ENCODE measurements around the gene LAMTOR4.
"Not testable (repeated sequence)": the region's sequence is repeated elsewhere in the genome, so short reads cannot be mapped to it uniquely, and the experiment has no call there.

Gene LAMTOR4

DNA sequence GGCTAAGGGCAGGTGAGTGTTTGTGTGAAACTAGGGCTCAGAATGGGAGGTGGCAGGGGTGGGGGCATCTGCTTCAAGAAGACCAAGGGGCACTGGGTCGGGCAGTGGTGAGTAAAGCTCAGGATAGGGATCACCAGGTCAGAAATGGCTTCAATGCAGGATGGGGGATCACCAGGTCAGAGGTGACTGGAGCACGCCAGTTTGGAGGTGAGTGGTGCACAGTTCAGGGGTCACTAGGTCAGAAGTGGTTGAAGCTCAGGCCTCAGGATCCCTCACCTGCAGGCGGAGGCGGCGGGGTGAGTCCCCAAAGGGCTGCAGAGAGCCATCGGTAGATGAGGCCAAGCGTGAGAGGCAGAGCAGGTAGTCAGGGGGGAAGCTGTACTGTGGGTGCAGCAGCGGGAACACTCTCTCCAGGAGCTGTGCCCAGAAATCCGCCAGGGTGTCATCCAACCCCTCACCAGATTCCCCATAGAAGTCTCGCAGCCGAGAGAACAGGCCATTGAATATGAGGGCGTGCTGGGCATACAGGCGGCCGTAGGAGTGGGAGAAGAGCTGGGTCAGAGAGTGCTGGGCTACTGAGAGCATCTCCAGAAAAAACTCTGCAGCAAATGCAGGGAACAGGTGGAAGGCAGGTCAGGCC is 26.7 kb downstream of the LAMTOR4 start:
- no peak overlapping the region for H3K4me3 ChIP-seq (ENCODE audit: low read depth, low read length)
- peaks cover 13% of the 10 kb centered on the region for H3K4me1 ChIP-seq (ENCODE audit: control insufficient read depth, insufficient read depth, low read length)
- H3K27ac ChIP-seq (ENCODE audit: low read depth, low read length), result no peak overlapping the region
- no peak overlapping the region for H3K9ac ChIP-seq (ENCODE audit: low read depth, low read length)
- H3K36me3 ChIP-seq (ENCODE audit: control insufficient read depth, insufficient read depth, low read length), result peaks cover 22% of the 10 kb centered on the region
- no peaks in the 10 kb centered on the region for H3K9me3 ChIP-seq (ENCODE audit: control insufficient read depth, insufficient read depth, low read length)
- peaks cover 14% of the 10 kb centered on the region for H3K27me3 ChIP-seq (ENCODE audit: control insufficient read depth, insufficient read depth, low read length)

DNA sequence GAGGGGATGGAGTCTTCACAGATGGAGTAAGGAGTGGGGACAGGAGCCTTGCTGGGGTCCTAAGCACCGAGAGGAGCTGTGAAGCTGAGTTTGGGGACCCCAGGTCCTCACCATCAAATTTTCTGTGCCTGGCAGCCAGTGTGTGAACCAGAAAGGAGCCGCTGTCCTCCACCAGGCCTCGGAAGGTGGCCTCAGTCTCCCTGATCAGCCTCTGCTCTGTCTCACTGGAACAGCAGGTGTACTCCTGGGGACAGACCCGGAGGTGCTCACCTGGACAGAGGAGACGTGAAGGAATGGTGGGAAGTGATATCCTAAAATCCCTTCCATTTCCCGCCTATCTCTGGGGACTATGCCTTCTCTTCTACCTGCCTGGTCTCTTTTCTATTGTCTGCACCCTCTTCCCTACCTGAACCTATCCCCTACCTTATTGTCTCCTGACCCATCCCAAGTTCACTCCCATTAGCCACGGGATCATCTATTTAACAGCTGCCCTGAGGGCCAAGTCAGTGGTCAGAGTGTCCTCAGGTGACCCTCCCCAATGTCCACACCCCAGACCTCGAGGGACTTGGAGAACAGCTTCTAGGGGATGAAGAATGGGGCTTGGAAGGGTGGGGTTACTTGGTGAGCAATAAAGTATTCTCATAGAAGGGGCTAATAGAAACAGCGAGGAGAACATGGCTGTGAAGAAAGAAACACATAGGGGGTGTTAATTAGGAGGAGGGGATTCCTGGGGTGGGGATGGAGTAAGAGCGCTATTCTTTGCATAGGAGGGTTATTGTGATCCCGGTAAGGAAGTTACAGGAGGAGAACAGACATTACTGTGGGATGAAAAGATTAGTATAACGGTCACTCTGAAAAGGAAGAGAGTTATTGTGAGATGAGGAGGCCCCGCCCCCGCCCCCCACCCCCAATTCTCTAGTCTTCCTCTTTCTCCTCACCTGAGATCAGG is 27.7 kb downstream of the LAMTOR4 start:
- no peaks in the 10 kb centered on the region for H3K9me3 ChIP-seq (ENCODE audit: control insufficient read depth, insufficient read depth, low read length)
- H3K36me3 ChIP-seq (ENCODE audit: control insufficient read depth, insufficient read depth, low read length), result peaks cover 22% of the 10 kb centered on the region
- H3K9ac ChIP-seq (ENCODE audit: low read depth, low read length), result peak overlapping the region; percentile 71
- H3K27me3 ChIP-seq (ENCODE audit: control insufficient read depth, insufficient read depth, low read length), result peaks cover 14% of the 10 kb centered on the region
- H3K4me1 ChIP-seq (ENCODE audit: control insufficient read depth, insufficient read depth, low read length), result peaks cover 8% of the 10 kb centered on the region; the same call in 1 of the 2 replicates
- peak overlapping the region; percentile 82 for H3K27ac ChIP-seq (ENCODE audit: low read depth, low read length)
- H3K4me3 ChIP-seq (ENCODE audit: low read depth, low read length), result peak overlapping the region; percentile 92

DNA sequence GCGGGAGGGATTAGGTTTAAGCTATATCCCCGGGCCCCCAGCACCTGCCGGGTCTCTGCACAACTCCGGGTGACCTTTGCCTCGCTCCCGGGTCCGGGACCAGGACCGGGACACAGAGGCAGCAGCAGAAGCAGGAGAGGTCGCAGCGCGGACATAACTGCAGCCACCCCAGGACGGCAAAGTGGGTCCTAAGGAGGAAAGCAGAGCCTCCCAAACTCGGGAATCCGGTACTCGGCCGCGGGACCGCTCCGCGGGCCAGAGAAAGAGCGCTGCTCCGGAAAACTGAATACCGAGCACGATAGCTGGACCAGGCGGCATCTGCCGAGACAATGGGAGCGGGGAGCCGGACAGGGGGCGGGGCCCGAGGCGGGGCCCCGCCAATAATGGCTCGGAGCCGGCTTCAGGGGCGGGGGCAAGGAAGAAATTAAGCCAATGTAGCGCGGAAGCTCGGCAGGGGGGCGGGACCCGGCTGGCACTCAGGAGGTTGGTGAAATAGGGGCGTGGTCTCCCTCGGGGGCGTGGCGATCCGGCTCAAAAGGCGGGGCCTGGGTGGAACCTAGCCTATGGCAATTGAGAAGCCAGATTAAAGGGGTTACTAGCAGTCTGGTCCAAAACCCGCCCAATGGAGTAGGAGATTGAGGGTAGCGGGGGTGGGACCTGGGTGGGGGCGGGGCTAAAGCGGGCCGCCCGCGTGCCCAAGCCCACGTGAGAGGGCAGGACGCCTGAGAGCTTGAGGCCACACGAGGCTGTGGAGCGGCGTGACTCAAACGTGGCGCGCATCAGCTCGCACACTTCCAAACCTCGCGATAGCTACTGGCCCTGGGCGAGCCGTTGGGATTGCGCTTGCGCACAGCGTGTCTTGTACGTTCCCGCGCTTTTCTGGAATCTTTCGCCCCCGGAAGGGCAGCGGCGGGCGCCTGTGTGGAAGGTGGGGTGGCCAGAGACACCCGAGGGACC is 28.6 kb downstream of the LAMTOR4 start, which contains the start of the genes GPC2 and STAG3:
GPC2 (minus strand) TSS at position 337 of the 957 bp plus-strand sequence; CDS start at position 155, 182 bp downstream.
STAG3 (plus strand) TSS at position 874 of the 957 bp plus-strand sequence. CDS start 2,639 bp downstream, outside the sequence.
- Histone ChIP-seq H3K9me3 (ENCODE audit: control insufficient read depth, insufficient read depth, low read length) (no peaks in the 10 kb centered on the region), H3K4me3 (ENCODE audit: low read depth, low read length) (peak within 1 kb of the TSS; percentile 92), H3K4me1 (ENCODE audit: control insufficient read depth, insufficient read depth, low read length) (peaks cover 14% of the 10 kb centered on the region; the same call in 1 of the 2 replicates), H3K9ac (ENCODE audit: low read depth, low read length) (peak within 1 kb of the TSS; percentile 71), H3K36me3 (ENCODE audit: control insufficient read depth, insufficient read depth, low read length) (peaks cover 22% of the 10 kb centered on the region), H3K27me3 (ENCODE audit: control insufficient read depth, insufficient read depth, low read length) (peaks cover 14% of the 10 kb centered on the region), H3K27ac (ENCODE audit: low read depth, low read length) (peak within 1 kb of the TSS; percentile 82)

DNA sequence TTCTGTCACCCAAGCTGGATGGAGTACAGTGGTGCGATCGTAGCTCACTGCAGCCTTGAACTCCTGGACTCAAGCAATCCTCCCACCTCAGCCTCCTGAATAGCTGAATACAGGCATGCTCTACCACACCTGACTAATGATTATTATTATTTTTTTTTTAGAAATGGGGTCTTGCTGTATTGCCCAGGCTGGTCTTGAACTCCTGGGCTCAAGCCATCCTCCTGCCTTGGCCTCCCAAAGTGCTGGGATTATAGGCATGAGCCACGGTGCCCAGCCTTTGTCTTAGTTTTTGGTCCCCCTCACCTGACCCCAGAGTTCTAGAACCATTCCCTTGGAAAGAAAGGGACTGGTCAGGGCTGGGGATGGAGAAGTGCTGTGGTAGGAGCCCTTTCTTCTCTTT is 31.4 kb downstream of the LAMTOR4 start:
- Histone ChIP-seq H3K27me3 (ENCODE audit: control insufficient read depth, insufficient read depth, low read length) (peaks cover 14% of the 10 kb centered on the region), H3K4me1 (ENCODE audit: control insufficient read depth, insufficient read depth, low read length) (peaks cover 14% of the 10 kb centered on the region; the same call in 1 of the 2 replicates)
- H3K9ac ChIP-seq (ENCODE audit: low read depth, low read length); H3K4me3 ChIP-seq (ENCODE audit: low read depth, low read length); H3K36me3 ChIP-seq (ENCODE audit: control insufficient read depth, insufficient read depth, low read length); H3K27ac ChIP-seq (ENCODE audit: low read depth, low read length); H3K9me3 ChIP-seq (ENCODE audit: control insufficient read depth, insufficient read depth, low read length): not testable (repeated sequence)

DNA sequence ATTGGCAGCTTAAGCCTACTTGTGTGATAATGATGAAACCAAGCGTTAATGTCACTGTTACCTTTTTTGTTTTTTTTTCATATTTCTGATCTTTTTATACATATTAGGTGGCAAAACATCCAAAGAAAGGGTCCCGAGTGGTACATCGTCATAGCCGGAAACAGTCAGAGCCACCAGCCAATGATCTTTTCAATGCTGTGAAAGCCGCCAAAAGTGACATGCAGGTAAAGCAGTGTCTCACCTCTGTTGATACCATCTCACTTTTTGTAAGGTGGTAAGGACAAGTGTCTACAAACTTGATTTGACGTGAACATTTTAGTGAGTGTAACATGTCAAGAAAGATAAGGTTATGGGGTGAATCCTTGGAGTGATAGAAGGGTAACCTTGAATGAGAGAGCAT is 33.9 kb downstream of the LAMTOR4 start:
- H3K9me3 ChIP-seq (ENCODE audit: control insufficient read depth, insufficient read depth, low read length); H3K4me1 ChIP-seq (ENCODE audit: control insufficient read depth, insufficient read depth, low read length); H3K36me3 ChIP-seq (ENCODE audit: control insufficient read depth, insufficient read depth, low read length); H3K27ac ChIP-seq (ENCODE audit: low read depth, low read length); H3K9ac ChIP-seq (ENCODE audit: low read depth, low read length); H3K4me3 ChIP-seq (ENCODE audit: low read depth, low read length): not testable (repeated sequence)
- H3K27me3 ChIP-seq (ENCODE audit: control insufficient read depth, insufficient read depth, low read length), result peaks cover 13% of the 10 kb centered on the region

DNA sequence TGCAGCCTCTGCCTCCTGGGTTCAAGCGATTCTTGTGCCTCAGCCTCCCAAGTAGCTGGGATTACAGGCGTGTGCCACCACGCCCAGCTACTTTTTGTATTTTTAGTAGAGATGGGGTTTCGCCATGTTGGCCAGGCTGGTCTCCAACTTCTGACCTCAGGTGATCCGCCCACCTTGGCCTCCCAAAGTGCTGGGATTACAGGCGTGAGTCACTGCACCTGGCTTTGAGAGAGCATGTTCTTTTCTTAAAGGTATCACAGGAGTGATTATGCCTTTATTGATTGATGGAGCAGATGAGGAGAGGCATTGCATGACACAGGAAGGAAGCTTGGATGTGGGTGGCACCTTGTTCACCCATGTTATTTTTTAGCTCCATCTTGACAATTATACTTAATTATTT is 34.4 kb downstream of the LAMTOR4 start:
- not testable (repeated sequence) for H3K36me3 ChIP-seq (ENCODE audit: control insufficient read depth, insufficient read depth, low read length); H3K9me3 ChIP-seq (ENCODE audit: control insufficient read depth, insufficient read depth, low read length); H3K27me3 ChIP-seq (ENCODE audit: control insufficient read depth, insufficient read depth, low read length); H3K4me1 ChIP-seq (ENCODE audit: control insufficient read depth, insufficient read depth, low read length); H3K27ac ChIP-seq (ENCODE audit: low read depth, low read length); H3K4me3 ChIP-seq (ENCODE audit: low read depth, low read length); H3K9ac ChIP-seq (ENCODE audit: low read depth, low read length)

DNA sequence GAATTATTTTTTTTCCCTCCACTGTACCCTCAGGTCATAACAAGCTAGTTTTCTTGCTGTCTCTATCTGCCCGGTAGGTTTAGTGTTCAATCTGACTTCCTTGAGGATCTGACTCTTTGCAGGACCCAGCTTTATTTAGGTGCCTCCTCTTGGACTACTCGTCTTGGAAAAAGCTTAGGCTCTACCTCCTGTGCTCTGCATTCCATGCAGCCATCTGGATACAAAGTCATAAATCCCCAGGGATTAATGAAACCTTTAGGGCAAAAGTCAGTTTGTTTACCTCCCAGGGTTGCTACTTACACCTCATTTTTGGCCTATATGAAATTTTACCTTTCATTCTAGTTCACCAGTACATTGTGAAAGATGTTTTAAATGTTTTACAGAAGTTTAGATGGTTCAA is 37.0 kb downstream of the LAMTOR4 start:
- H3K4me1 ChIP-seq (ENCODE audit: control insufficient read depth, insufficient read depth, low read length), result 0 out of 2 replicates have a peak, but pooled peaks cover 8% of the 10 kb centered on the region
- no peak overlapping the region for H3K9ac ChIP-seq (ENCODE audit: low read depth, low read length)
- H3K9me3 ChIP-seq (ENCODE audit: control insufficient read depth, insufficient read depth, low read length), result no peaks in the 10 kb centered on the region
- H3K4me3 ChIP-seq (ENCODE audit: low read depth, low read length), result no peak overlapping the region
- H3K27me3 ChIP-seq (ENCODE audit: control insufficient read depth, insufficient read depth, low read length), result no peaks in the 10 kb centered on the region
- H3K27ac ChIP-seq (ENCODE audit: low read depth, low read length), result no peak overlapping the region
- H3K36me3 ChIP-seq (ENCODE audit: control insufficient read depth, insufficient read depth, low read length), result no peaks in the 10 kb centered on the region

DNA sequence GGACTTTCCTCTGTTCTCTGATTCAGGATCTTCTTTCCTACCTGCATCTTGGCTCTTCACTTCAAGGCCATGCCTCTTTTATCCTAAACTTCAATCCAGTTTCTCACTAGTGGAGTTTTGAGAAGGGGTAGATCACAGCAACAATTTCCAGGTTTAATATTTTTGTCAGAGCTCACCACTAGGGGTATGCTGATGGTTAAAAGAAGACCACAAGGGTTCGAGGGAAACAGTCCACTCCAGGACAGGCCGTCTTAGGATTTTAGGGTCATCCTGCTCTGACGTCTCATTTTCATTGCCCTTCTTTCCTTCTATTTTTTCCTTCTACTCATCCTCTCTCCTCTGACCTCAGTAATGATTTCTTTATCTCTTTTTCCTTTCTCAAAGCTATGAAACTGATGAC is 40.3 kb downstream of the LAMTOR4 start:
- Histone ChIP-seq H3K27ac (ENCODE audit: low read depth, low read length) (no peak overlapping the region), H3K4me3 (ENCODE audit: low read depth, low read length) (no peak overlapping the region), H3K36me3 (ENCODE audit: control insufficient read depth, insufficient read depth, low read length) (no peaks in the 10 kb centered on the region), H3K4me1 (ENCODE audit: control insufficient read depth, insufficient read depth, low read length) (no peaks in the 10 kb centered on the region), H3K27me3 (ENCODE audit: control insufficient read depth, insufficient read depth, low read length) (no peaks in the 10 kb centered on the region), H3K9ac (ENCODE audit: low read depth, low read length) (no peak overlapping the region), H3K9me3 (ENCODE audit: control insufficient read depth, insufficient read depth, low read length) (no peaks in the 10 kb centered on the region)

DNA sequence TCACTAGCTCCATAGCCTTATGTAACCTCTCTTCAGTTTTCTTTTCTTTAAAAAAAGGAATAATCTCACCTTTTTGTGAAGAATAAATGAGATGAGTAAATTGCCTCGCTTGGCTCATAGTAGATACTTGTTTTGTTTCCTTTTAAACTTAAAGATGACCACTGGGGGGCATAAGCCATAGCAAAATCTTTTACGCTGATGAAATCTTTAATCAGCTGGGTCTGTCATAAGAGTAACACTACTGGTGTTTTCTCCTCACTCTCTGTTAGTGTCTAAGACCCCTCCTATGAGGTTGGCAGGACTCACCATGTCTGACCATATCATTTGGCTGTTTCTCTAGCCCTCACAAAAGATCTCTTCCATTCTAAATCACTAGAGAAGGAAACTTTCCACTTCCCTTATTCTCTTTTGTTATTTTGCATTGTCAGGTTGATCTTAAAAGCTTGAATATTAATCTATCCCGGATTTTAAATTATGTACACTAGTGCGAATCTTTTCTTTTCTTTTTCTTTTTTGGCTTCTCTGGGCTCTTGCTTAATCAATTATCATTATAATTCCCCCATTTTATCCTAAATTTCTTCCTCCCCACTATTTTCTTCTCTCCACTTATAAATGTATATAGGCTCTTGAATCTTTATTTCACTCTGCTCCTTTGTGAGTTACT is 41.5 kb downstream of the LAMTOR4 start:
- Histone ChIP-seq H3K9me3 (ENCODE audit: control insufficient read depth, insufficient read depth, low read length) (no peaks in the 10 kb centered on the region), H3K4me3 (ENCODE audit: low read depth, low read length) (no peak overlapping the region), H3K27ac (ENCODE audit: low read depth, low read length) (no peak overlapping the region), H3K36me3 (ENCODE audit: control insufficient read depth, insufficient read depth, low read length) (no peaks in the 10 kb centered on the region), H3K4me1 (ENCODE audit: control insufficient read depth, insufficient read depth, low read length) (no peaks in the 10 kb centered on the region), H3K9ac (ENCODE audit: low read depth, low read length) (no peak overlapping the region), H3K27me3 (ENCODE audit: control insufficient read depth, insufficient read depth, low read length) (no peaks in the 10 kb centered on the region)

DNA sequence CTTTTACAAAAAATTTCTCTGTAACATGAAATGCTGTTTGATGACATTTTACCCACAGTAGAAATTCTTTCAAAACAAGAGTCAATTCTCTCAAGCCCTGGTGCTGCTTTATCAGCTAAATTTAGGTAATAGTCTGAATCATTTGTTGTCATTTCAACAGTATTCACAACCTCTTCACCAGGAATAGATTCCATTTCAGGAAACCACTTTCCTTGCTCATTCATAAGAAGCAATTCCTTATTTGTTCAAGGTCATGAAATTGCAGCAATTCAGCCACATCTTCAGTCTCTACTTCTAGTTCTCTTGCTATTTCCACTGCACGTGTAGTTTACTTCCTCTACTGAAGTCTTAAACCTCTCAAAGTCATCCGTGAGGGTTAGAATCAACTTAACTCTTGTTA is 43.1 kb downstream of the LAMTOR4 start:
- no peaks in the 10 kb centered on the region for H3K27me3 ChIP-seq (ENCODE audit: control insufficient read depth, insufficient read depth, low read length)
- no peak overlapping the region for H3K4me3 ChIP-seq (ENCODE audit: low read depth, low read length)
- H3K4me1 ChIP-seq (ENCODE audit: control insufficient read depth, insufficient read depth, low read length), result no peaks in the 10 kb centered on the region
- no peak overlapping the region for H3K27ac ChIP-seq (ENCODE audit: low read depth, low read length)
- H3K9ac ChIP-seq (ENCODE audit: low read depth, low read length), result no peak overlapping the region
- H3K36me3 ChIP-seq (ENCODE audit: control insufficient read depth, insufficient read depth, low read length), result no peaks in the 10 kb centered on the region
- H3K9me3 ChIP-seq (ENCODE audit: control insufficient read depth, insufficient read depth, low read length), result no peaks in the 10 kb centered on the region
